Activated effector memory CD4-positive, alpha-beta T cell treated with anti-CD3 and anti-CD28 coated beads, Interleukin-2, amount 50 U/mL, for 16 hours (primary cell): ENCODE data around the gene TBC1D32.
"Not testable (repeated sequence)": the region's sequence is repeated elsewhere in the genome, so short reads cannot be mapped to it uniquely, and the experiment has no call there.

Experiments used
- DNase-seq: peaks from one replicate; pipeline ENCODE4 v3.0.0-alpha.2; 2020

TBC1D32 gene

DNA sequence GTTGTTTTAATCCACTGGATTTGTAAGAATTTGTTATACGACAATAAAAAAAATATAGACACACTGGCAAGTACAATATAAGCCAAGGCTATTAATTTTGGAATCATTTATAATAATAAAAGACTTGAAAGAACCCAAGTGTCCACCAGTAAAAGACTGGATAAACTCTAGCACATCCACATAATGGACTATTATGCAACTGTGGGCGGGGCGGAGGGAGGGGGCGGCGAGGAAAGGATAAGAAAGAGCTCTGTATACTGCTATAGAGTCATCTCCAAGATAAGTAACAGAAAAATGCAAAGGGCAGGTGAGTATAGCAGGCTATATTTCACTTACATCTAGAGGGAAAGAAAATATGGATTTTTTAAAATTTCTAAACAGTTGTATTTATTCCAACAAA lies 123.3 kb downstream of the TBC1D32 start:
- no peak for DNase-seq

DNA sequence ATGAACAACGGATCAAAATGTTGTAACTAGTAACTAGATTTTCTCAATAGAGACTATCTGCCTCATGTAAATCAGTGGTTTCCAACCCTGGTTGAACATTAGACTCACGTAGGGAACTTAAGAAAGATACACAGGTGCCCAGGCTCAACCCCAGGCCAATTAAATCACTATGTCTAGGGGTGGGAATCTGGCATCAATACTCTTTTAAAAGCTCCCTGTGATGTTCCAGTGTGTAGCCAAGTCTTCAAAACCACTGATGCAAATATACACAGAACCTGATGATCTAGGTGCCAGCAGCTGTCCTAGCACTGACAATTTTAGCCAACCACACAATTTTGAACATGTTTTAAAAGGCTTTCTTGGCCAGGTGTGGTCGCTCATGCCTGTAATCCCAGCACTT lies 128.7 kb downstream of the TBC1D32 start:
- no peak for DNase-seq

DNA sequence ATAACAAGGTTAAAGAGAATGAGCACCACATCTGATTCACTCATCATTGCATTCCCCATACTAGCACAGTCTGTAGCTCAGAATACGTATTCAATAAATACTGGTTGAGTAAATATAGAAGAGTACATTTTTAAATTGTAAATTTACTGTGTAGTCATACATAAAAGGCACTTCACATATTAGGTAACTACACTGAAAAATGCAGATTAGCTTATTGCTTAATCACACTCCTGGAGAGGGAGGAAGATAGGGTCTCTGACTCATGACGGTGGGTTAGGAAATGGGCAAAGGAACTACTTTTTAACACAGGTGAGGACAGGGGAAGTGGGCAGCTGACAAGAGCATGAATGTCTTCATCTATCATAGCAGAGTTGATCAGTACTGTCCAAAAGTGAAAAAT lies 133.2 kb downstream of the TBC1D32 start:
- no peak for DNase-seq

DNA sequence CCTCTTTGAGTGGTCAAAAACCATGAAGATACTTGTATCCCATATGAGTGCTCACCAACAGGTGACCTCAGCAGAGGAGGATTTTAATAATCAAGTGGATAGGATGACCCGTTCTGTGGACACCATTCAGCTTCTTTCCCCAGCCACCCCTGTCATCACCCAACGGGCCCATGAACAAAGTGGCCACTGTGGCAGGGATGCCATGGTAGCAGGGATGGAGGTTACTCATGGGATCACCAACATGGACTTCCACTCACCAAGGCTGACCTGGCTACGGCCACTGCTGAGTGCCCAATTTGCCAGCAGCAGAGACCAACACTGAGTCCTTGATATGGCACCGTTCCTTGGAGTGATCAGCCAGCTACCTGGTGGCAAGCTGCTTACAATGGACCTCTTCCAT lies 138.2 kb downstream of the TBC1D32 start:
- not testable (repeated sequence) for DNase-seq

DNA sequence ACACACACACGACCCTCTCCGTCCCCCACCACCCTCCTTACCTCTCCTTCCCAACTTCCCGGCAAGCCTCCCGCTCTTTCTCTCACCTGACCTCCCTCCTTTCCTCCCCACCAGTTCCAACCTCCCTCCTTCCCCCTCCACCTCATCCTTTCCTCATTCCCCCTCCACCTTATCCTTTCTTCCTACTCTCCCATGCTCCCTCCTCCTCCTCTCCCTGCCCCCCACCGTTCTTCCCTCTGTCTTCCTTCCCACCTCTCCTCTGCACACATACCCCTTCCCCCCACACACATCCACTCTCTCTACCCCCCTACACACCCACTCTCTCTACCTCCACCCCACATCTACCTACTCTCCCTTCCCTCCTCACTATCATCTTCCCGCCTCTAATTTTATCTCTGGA lies 144.2 kb downstream of the TBC1D32 start:
- DNase-seq, result no peak

DNA sequence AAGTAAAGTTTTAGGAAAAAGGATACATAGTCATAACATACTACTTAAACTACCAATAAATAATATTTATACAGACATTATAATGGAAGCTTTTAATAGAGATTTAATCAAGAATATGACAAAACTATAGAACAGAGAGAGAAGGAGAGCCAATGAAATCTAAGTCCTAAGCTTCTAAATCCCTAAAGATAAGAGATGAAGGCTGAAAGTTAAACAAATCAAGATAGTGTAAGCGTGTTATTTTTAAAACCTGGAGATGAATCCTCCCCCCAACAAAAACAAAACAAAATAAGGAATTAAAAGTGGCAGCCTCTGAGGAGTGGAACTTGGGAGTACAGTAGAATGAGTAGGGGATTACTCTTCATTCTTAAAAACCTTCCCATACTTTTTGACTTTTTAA lies 145.9 kb downstream of the TBC1D32 start:
- DNase-seq, result no peak

DNA sequence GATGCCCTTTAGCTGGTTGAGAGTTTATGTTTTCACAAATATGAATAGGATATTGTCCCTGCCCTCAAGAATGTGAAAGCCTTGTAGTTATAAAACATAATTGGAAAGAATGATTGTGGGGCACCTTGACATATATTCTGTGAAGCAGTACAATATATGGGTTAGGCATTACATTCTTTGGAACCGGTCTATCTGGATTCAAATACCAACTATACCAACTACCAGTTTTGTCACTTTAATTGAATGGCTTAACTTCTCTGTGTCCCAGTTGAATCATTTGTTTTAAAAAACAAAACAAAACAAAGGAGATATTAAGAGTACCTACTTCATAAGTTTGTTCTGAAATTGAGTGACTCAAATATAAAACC lies 146.5 kb downstream of the TBC1D32 start:
- DNase-seq, result no peak

DNA sequence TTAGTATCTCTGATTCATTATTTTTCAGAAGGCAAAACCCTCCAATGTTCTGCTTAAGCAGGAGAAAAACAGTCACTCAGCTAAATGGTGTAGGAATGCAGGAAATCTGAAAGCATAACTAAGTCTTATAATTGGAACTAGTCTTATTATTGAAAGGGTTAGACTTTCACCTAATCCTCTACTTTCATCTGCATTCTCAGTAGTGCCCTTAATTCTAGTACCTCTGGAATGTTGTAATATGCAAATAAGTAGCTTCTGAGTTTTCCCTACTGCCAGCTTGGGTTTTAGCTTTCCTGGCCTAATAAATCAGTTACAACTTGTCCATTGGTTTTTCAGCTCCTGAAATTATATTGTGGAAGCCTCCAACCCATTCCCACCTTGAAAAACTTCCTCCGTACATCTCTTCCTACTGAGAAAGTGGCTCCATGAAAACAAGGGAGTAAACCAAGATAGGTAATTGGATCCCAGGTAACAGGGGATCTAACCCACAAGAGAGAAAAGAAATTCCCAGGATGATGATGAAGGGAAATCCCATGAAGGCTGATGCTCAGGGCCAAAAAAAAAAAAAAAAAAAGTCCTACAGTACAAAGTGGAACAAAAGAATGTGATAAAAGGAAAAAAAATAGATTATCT lies 147.0 kb downstream of the TBC1D32 start:
- no peak for DNase-seq

DNA sequence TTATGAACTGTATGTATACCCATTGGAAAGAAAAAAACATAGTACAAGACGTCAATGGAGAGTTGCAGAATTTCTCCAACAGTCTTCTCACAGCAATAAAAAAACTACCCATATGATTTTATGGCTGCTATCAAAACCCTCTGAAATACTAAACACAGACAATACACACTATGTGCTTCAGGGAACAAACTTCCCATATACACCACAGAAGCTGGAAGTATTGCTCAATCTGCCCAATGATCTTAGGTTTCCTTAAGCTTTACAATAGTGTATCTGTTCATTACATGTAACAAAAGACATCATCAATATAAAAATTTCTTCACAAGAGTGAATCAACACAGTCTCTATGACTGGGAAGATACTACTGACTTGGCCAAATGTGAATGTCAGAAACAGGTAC lies 150.5 kb downstream of the TBC1D32 start:
- DNase-seq, result no peak

DNA sequence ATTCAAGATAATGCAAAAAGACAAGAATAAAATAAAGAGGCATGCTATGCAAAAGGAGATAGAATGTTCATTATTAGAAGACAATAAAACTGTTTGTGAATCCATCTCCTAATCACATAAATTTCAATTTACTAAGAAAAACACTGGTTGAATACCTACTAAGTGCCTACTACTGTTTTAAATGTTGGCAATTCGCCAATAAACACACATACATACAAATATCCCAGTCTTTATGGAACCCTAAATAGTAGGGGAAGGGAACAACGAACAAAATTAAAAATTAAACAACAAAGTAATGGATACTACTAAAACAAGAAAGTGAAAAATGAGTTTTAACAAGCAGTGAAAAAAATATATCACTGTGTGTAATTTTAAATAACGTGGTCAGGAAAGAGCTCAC lies 158.5 kb downstream of the TBC1D32 start:
- DNase-seq, result no peak

DNA sequence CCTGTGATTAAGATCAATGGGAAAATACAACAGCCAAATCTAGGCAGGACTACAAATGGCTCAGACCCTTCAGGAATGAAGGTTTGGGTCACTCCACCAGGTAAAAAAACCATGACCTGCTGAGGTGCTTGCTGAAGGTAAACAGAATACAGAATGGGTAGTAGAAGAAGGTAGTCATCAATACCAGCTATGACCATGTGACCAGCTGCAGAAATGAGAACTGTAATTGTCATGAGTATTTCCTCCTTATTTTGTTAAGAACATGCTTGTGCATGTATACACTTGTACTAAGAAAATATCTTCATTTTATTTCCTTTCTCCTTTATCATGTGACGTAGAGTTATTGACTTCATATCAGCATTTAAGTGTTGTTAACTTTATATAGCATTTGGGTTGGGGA lies 161.8 kb downstream of the TBC1D32 start:
- not testable (repeated sequence) for DNase-seq

DNA sequence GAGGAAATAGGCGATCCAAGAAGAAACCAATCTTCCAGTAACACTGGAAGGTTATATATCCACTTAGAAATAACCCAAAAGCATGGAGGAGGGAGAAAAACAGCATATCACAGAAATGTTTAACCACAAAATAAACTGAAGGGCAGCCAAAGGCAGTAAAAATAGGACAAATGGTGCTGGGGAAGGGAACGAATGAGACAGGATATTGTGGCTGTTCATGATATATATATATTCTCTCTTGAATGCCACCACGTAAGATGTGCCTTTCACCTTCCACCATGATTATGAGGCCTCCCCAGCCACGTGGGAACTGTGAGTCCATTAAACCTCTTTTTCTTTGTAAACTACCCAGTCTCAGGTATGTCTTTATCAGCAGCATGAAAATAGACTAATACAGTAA lies 162.4 kb downstream of the TBC1D32 start:
- no peak for DNase-seq

DNA sequence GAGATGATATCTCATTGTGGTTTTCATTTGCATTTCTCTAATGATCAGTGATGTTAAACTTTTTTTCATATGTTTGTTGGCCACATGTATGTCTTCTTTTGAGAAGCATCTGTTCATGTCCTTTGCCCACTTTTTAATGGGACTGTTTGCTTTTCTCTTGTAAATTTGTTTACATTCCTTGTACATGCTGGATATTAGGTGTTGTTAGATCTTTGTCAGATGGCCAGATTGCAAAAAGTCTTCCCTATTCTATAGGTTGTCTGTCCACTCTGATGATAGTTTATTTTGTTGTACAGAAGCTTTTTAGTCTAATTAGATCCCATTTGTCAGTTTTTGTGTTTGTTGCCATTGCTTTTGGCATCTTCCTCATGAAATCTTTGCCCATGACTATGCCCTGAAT lies 172.4 kb downstream of the TBC1D32 start:
- DNase-seq, result no peak

DNA sequence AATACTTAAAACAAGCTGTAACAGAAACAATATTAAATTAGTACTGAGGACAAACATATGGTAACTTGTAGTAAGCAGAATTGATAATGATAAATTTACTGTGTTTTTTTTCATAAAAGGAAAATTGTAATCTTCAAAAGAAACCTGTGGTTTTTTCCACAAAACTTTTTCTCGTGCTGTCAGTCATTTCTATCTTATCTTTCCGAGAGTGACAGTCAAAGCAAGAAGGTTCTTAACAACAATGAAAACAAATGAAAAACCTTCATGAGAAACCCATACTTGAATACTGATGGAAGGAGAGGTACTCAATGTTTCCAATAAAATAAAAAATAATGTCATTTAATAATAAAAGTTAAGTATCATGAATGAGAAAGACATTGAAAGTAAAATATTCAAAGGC lies 174.0 kb downstream of the TBC1D32 start:
- DNase-seq, result no peak

DNA sequence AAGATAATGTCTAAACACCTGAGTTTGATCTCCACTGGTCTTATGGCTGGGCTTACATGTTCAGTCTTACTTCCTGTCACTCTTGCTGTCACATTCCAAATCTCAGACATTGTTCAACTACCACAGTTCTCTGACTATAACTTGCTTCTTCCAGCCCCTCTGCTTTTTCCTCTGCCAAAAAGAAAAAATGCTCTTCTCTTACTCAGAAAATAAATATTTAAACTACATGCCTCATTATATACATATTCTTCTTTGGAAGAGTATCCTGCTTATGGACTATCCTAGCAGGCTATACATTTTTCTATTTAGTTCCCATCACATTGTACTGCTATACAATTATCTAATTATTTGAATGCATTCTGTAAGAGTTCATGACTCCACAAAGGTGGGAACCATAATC lies 175.4 kb downstream of the TBC1D32 start:
- DNase-seq, result no peak

DNA sequence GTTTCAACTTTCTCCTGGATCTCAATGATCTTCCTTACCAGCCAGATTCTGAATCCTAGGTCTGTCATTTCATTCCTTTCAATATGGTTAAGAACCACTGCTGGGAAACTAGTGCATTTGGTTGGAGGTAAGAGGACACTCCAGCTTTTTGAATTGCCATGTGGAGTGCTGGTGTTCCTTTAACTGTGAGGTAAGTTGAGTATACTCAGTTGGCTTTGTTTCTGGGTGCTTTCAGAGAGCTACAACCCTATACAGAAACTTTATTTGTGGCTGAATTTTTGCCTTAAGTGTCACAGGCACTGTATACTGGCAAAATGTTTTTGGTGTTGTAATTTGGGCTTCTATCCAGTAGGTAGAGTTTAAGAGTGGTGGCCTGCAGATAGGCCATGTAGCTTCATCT lies 175.8 kb downstream of the TBC1D32 start:
- no peak for DNase-seq

DNA sequence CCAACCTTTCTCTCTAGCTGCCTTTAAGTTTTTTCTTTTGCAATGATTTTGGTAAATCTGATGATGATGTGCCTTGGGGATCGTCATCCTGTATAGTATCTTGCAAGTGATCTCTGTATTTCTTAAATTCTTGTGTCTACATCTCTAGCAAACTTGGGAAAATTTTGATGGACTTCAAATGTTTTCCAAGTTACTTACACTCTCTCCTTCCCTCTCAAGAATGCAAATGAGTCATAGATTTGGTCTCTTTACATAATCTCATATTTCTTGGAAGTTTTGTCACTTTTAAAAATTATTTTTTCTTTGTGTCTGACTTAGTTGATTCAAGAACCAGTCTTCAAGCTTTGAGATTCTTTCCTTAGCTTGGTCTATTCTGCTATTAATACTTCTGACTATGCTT lies 176.4 kb downstream of the TBC1D32 start:
- DNase-seq, result no peak

DNA sequence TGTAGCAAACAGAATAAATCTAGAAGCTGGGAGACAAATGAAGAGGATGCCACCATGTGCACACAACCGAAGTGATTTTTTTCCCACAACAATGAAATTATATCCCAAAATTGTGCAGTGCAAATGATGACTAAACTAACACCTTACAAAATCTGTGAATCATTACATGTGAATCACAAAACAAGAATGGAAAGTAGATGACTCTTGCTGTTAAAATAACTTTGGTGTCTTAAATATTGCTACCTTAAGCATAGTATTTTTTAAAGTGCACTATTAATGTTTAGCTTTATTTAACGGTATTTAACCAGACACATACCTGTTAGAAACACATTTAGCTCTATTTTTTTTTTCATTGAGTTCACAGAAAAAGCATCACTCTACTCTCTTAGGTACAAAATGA lies 190.8 kb downstream of the TBC1D32 start:
- no peak for DNase-seq

DNA sequence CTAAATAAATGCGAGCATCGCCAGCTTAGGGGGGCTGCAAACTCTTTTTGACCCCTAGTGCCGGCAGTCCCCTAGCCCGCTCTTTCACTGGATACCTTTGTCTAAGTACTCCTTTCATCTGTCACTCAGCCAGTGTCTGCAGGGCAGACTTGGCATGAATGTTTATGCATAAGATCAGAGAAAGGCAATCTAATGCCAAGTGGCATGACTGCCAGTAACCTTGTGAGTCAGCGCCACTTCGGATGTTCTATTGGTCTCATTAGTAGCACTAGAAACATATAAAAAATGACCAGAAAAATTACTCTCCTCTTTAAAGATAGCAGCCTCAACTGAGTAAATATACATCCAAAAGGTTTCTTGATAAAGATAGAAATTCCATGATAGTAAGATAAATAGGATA lies 192.2 kb downstream of the TBC1D32 start:
- DNase-seq, result no peak

DNA sequence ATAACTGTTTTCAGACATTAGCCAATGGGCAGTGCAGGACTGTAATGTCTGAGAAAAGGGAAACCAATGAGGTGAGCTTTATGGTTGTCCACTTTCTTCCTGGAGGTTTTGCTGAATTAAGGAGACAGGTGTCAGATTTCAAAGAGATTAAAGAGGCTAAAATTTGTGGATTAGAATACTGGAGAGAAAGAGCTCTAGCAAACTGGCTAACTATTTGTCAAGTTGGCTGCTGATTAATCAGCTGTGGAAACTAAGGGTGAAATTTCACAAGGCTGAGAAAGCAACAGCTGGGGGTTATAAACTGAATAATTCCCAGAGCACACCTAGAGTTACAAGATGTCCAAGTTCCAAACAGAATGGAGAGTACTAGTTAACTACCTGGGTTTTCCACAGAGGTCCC lies 198.9 kb downstream of the TBC1D32 start:
- DNase-seq, result no peak

DNA sequence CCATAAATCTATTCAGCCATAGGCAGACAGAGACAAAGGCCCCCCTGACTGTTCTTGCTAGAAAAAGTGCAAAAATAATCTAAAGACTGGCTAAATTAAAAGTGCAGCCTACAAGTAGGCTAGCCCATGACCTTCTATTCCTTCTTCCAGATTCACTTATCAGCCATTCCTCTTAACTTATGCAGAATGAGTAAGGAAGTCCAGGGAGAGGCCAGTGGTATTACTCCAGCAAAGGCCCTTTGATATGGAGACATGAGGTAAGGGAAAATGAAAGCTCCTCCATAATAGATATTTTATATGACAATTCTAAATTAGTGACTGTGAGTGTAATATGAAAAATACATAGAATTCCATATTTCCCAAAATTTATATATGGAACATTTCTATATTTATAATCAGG lies 199.4 kb downstream of the TBC1D32 start:
- no peak for DNase-seq

DNA sequence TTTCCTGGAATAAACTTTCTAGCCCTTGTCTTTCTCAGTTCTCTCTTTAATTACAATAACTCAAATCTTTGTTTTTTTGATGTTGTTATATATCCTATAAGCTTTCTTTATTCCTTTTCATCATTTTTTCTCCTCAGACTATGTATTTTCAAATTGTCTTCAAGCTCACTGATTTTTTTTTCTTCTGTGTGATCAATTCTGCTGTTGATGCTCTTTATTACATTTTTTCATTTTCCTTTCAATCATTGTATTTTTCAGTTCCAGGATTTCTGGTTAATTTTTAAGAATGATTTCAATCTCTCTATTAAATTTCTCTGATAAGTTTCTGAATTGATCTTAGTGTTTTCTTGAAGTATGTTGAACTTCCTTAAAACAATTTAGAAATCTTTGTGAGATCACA lies 209.7 kb downstream of the TBC1D32 start:
- no peak for DNase-seq

DNA sequence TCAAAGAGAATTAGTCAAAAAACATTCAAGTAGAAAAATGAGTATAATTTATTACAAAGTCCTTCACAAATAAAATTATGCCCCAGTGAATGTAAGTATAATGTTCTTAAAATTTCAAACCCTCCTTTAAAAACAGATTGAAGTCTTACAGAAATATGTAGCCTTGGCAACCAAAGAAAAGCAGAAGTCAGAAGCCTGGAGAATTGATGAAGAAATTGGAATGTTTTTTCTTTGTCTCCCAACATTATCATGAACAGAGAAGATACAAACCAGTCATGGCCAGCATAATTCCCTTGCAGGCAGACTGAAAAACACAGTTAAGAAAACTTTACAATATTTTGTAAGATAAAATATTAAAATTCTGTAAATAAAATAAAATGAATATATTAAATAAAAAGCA lies 221.9 kb downstream of the TBC1D32 start:
- DNase-seq, result no peak

DNA sequence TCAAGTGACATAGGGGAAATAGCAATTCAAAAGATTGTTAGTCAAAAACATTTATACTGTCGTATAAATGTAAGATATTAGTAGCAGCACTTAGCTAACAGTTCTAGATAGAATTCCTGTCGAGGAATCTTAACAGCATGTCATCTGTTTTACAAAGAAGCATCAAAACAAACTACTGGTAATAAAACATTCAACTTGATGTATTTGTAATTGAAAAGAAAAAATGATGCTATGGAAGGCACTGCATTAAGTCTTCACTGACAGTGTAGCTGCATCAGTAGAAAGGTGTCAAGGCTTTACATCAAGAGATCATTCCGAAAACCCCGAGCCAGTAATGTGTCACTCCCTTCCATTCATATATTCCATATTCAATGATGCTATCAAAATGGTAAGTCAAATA lies 223.5 kb downstream of the TBC1D32 start:
- no peak for DNase-seq

DNA sequence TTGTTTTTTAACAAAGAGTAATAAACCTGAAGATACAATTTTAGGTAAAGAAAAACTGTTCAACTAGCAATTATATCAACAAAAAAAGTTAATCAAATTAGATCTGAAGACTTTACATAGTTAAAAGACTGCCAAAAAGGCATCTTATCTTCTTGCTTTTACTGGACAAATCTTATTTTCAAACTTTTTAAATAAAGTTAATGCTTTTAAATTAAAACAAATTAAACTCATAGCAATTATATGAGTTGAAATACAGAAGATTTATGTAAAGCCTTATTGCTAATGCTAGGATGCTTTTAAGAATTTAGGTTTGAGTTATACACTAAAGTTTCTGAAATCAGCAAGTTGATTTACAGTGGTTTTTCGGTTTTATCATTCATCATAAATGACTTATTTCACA lies 227.3 kb downstream of the TBC1D32 start:
- no peak for DNase-seq

DNA sequence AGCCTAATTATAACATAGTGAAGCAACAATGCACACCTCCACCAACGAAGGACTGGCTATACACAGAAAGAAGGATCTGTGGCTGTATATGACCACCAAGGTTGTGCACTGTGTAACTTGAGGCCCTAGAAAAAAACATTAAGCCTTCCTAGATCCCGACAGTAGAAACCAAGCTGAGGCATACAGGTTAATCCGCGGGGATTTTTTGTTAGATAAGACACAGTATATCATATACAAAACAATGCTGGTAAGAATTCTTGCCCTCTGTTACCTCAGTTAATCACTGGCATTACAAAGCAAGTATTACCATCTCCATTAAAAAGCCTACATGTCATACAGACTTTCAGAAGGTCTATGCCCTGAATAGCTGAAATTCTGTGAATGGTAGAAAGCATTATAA lies 228.8 kb downstream of the TBC1D32 start:
- DNase-seq, result no peak
